SK-MEL-5 (cell line): Measurements from ENCODE around the gene PGAM5. TPM values are rescaled to one million over a fixed set of nuclear protein-coding genes. Genes with fewer than 3 reads are reported as not detected.

Experiments
- DNase-seq: peaks from one replicate; pipeline ENCODE4 v3.0.0-alpha.2; 2016; ENCODE audit warnings: low read depth, low spot score
- in situ Hi-C: cut with HindIII; loops from 2 replicates; pipeline ENCODE4 v1.10.0; 2016; ENCODE audit warnings: low sequenced_read_pairs, high pct_unique_total_duplicates, low pct_unique_long_range_greater_than_20kb
- total RNA-seq: library from RNA; depleted of rRNA; stranded (reverse); fragments of >200 nt; shearing (Covaris generic); gene quantifications from 2 replicates; pipeline ENCODE4 v1.2.3, GENCODE V29; 2014

Gene PGAM5
- total RNA-seq, 1 experiment from 2014 or later, result 46.6 TPM

DNA sequence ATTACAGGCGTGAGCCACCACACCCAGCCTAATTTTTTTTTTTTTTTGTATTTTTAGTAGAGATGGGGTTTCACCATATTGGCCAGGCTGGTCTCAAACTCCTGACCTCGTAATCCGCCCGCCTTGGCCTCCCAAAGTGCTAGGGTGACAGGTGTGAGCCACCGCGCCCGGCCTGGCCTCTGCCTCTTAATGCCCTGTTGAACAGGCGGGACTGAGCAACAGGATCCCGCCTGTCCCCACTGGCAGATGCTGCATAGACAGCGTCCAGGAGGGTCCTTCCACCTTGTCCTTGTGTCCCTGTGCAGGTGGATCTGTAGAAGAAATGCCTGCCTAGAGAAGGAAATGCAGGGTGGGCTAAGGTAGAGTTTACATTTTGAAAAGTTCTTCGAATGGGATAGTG lies 5.7 kb downstream of the PGAM5 start:
- in situ Hi-C loops, result no loop called here

DNA sequence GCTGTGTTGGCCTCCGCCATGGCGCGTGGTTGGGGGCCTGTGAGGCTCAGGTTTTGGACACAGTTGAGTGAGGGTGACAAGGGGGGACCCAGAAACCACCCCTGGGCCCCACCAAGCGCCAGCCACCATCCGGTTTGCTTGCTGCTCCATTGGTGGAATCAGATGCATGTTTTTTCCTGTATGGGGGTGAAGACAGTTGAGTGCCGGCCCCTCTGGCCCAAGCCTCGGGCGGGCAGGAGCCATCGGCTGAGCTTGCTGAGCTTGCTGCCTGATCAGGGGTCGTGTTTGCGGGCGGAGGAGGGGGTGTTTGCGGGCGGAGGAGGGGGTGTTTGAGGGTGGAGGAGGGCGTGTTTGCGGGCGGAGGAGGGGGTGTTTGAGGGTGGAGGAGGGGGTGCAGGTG lies 6.4 kb downstream of the PGAM5 start:
- in situ Hi-C loops, result no loop called here
- DNase-seq, result no peak

More for the DNA sequence above, 5.7 kb downstream of the PGAM5 start:
- DNase-seq, result no peak

DNA sequence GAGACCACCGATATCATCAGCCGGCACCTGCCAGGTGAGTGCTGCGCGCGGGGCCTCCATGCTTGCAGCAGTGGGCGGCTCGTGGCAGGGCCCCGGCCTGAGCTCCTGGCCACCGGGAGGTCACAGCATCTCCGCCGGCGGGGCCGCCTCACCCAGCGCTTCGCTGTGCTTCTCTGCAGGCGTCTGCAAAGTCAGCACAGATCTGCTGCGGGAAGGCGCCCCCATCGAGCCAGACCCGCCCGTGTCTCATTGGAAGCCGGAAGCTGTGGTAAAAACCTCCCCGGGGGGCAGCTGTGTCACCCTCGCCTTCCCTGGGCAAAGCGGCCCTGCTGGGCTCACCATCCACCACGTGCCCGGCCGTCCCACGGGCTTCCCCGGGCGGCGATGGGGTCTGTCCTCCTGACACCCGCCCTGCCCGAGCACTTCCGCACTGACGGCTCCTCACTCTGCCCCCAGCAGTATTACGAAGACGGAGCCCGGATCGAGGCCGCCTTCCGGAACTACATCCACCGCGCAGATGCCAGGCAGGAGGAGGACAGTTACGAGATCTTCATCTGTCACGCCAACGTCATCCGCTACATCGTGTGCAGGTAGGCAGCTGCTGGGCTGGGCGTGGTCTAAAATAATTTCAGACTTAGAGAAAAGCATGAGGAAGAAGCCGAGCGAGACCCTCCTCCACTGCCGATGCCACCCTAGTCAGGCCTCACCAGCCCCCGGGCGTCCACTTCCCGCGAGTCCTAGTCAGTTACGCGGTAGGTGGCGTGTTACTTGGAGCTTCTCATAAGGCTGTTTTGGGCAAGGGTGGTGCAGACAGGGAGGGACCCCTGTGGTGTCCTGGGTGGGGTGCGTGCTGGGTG lies 7.1 kb downstream of the PGAM5 start:
- no peak for DNase-seq
- in situ Hi-C loops, result no loop called here

DNA sequence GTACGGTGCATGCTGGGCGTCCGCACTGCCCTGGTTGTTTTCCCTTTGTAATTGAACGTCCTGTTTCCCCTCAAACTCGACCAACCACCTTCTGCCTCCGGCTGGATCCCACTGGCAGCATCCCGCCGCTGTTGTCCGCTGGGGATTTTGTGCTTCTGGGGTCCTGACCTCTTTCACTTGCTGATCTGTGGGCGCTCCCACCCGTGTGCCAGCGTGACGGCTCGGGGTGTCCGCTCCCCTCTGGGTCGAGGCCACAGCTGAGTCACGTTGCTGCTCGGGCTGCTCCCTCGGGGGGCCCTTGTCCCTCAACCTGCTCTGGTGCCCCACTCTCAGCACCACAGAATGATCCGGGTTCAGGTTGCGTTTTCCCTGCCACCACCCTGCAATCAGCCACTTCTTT lies 8.0 kb downstream of the PGAM5 start:
- in situ Hi-C loops, result no loop called here
- no peak for DNase-seq

DNA sequence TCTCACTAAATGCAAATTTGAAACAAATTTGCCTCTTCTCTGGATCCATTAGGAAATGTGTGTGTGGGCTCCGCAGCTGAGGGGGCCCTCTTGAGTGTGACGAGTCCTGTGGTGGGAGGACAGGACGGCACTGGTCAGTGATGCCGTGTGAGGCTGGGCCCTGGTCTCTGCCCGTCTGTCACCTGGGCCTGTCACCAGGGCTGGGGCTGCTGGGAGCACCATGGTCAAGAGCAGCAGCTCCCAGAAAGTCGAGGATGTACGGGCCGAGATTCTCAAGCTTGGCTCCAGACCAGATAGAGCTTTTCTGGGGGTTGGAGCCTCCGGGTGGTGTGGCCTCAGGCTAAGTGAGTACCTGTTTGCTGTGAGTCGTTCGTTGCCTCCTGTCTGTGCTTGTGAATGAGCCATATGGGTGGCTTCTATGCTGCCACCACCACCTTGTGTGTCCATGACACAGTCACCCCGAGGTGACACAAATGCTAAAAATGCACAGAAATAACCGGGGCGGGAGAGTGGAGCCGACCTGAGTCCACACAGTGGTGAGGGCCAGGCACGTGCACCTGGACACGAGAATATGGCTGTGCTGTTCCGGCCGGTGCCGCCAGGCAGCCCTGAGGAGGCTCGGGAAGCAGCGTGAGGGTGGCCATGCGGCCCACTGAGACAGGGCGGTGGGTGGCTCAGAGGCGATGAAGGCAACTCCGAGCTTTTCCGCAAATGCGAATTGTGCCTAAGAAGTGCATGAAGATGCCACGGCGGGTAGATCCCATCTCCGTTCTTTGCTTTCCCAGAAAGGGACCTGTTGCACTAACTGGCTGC lies 8.7 kb downstream of the PGAM5 start:
- no peak for DNase-seq
- in situ Hi-C loops, result no loop called here

DNA sequence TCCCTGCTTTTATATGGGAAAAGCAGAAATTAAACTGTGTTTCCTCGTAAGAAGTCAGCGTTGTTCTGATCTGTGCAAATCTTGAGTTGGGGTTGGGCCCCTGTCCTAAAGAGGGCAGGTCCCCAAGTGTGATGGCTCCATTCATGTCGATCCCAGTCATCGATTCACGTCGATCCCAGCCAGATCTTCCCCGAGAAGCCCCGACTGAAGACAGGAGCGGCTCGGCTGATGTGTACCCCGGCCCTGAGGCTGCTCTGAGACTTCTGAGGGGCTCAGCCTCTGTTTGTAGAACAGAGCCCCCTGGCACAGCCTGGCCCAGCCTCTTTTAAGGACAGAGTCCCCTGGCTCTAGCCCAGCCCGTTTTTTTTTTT lies 9.3 kb downstream of the PGAM5 start:
- in situ Hi-C loops, result no loop called here

DNA sequence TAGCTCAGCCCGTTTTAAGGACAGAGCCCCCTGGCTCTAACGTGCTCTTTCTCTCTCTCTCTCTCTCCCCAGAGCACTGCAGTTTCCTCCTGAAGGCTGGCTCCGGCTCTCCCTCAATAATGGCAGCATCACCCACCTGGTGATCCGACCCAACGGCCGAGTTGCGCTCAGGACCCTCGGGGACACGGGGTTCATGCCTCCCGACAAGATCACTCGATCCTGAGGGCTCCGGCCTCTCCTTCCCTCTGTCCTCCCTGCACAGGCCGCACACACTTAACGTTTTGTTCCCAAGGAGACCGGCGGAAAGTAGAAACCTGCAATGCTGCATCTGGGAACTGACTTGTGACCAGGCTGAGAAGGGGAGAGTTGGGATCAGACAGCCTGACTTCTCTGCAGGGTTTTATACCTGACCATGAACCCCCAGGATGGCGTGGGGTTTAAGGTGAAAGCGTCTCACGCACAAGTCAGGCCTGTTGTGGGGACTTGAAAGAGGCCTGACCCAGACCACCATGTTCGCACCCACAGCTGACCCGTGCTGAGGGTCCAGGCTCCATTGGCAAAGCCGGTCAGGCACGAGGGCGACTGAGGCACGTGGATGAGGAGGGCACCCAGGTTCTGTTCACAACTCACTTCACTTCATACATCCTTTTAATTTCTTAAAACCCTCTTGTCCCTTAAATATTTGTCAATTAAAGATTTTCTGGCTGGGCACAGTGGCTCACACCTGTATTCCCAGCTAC lies 10.1 kb downstream of the PGAM5 start:
- in situ Hi-C loops, result no loop called here
- no peak for DNase-seq

More for the DNA sequence above, 9.3 kb downstream of the PGAM5 start:
- DNase-seq, result no peak

DNA sequence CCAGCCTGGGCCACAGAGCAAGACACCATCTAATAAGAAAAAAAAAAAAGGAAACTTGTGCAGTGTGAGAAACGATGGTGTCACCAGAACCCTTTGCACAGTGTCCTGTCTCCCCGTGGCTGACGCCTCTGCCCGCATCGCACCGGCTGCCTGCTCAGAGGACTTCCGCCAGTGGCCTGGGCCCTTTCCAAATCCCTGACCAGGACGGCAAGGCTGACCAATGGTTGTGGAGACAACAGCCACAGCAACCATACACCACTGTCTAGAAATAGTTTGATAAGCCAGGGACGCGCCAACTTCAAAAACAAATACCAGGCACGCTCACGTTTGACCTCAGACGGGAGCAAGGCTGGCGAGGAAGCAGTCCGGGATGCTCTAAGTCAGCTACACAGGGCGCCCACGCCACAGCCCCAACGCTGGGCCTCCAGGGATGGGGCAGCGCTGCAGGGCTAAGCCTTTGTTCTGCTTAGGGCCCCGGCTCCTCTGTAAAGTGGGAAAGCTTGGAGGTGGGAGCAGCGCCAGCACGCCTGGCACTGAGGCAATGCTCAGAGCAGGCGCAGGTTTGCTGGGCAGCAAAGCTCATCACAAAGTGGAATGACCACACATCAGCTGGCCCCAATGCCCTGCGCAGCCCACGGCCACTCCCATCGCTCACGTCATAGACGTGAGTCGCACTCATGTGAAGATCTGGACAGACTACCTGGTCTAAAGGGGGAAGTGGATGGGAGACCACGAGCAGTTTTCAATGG lies 12.5 kb downstream of the PGAM5 start:
- DNase-seq, result no peak
- in situ Hi-C loops, result no loop called here

DNA sequence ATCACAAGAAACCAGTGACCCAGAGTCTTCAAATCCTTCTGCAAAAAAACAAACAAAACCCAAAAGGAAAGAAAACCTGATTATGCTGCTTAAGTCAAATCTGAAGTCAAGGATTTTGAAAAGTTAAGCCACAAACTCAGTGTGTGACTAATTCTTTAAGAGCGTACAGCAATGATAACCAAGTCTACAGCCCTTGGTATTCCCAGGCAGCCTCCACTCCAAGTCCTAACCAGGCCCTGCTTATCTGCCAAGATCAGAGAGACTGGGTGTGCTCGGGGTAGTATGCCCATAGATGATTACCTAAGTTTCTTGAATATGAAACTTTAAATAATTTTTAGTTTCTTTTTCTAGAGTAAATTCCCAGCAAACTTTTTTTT lies 13.1 kb downstream of the PGAM5 start:
- no peak for DNase-seq

DNA sequence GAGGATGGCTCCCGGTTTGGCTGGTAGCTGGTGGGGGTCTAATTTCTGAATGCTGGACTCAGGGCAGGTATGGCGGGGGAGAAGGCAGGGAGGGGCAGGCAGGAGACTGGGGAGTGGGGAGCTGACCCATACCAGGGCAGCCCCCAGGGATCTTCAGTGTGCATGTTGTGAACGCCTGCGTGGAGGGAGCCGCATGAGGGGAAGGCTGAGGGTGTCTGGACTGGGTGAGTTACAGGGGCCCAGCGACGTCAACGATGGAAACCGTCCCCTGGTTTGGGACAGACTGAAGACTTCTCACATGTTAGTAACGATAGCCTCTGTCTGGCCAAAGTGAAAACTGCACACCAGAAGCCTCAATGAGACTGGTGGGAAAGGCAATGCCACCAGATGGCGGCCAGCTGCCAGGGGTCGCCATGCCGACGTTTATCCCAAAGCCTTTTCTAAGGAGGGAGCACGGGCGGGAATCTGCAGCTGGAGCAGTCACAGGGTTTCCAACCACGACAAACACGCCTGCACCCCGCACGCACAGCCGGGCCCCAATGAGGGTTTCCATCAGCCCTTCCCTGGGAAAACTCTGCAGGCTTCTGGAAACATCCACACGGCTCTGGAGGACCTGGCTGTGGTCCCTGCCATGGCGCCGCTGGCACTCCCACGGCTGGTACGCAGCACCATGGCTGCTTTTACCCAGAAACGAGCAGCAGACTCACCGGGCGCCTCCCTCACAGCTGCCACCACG lies 14.0 kb downstream of the PGAM5 start:
- in situ Hi-C loops, result no loop called here
- no peak for DNase-seq

More for the DNA sequence above, 13.1 kb downstream of the PGAM5 start:
- in situ Hi-C loops, result no loop called here

DNA sequence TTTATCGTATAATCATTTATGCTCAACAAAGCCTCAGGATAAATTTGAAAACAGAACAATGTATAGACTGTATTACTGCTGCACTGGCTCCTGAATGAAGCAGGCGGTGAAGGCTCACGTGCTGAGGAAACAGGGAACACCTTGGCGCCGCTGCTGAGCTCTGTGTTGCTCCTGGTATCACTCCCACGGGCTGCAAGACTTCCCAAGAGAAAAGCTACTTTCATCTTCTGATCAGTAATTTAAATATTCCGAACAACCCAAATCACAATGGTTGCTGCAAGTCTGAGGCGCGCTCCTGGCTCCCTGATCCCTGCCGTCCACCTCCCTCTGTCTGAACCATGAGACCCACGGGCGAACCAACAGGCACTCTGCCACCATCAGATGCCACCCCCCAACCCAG lies 15.7 kb downstream of the PGAM5 start:
- in situ Hi-C loops, result no loop called here
- no peak for DNase-seq

DNA sequence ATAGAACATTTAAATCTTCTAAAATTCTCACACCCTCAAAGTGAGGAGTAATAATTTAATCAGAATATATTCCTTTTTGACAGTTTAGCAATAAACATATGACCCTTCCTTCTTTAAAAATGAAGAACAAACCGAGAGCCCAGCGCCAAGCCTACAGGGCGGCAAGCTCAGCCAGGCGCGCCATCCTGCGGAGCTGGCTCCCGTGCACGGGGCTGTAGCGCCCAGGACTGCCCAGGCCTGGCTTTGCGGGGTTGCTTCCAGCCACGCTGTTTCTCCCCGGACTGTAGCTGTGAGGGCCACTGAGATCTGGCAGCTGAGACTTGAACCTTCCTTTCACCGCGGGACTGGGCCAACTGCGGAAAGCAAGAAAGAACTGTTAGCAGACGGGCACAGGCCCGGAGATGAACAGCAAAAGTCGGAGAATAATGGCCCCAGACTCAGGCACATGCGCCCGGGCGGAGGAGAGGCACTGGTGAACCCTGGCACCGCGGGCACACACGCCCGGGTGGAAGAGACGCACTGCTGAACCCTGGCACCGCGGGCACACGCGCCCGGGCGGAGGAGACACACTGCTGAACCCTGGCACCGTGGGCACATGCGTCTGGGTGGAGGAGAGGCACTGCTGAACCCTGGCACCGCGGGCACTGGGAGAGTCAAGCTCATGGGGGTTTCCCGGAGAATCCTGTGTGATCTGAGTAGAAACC lies 16.6 kb downstream of the PGAM5 start:
- in situ Hi-C loops, result no loop called here
- no peak for DNase-seq

DNA sequence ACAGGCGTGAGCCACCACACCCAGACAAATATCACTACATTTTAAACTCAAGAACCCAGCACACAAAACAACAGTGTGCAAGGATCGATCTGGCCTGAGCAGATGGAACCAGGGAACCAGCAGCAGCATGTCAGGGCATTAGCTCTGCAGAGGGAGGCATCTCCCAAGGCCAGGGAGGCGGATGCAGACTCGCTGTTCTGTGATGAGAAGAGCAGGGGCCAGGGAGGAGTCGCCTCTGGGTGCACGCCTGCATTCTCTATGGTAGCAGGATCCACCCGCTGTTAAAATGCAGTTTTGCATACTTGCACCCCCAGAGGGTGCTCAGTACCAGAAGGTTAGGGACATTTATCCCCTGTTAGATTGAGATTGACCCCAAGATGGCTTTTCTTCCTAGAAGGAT lies 17.9 kb downstream of the PGAM5 start:
- no peak for DNase-seq
- in situ Hi-C loops, result no loop called here

DNA sequence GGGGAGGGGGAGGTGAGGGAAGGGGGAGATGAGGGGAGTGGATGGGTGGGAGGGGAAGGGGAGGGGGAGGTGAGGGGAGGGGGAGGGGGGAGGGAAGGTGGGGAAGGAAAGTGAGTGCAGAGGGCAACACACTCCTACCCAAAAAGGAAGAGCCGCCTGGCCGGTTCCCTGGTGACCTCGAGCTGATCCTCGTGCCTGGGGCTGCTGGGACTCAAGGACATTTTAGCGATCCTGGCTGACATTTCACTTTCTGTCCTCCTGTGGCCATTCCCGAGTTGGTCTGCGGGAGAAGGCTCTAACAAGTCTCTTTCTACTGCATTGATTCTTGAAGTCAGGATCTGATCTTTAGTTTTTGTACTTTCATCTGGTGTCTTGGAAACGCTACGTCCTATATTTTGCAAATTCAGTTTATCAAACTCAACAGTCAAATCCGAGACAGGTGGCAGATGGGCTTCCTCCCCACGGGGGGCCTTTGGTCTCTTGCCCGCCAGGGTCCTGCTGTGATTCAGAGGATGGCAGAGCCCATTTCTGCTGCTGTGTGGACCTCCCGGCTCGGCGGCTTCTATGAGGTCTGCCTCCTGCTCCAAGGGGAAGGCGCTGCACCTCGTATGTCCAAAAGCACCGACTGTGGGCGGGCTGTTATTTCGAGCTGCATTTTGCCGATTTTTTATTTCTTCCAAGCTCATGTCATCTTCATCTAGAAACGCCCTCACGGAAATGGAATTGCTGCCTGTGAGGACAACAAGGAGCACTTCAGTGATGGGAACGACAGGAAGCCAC lies 19.1 kb downstream of the PGAM5 start:
- peak; percentile 13 for DNase-seq
- in situ Hi-C loops, result no loop called here

DNA sequence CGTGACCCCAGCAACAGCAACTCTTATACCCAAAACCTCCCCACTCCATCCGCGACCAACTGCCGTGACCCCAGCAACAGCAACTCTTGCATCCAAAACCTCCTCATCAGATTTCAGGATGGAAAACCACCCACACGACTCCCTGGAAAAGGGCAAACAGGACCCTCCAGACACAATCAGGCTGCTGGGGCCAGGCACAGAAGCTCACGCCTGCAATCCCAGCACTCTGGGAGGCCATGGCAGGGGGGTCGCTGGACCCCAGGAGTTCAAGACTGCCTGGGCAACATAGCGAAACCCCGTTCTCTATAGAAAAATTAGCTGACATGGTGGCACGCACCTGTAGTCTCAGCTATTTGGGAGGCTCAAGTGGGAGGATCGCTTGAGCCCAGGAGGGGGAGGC lies 19.7 kb downstream of the PGAM5 start:
- in situ Hi-C loops, result no loop called here
- no peak for DNase-seq

DNA sequence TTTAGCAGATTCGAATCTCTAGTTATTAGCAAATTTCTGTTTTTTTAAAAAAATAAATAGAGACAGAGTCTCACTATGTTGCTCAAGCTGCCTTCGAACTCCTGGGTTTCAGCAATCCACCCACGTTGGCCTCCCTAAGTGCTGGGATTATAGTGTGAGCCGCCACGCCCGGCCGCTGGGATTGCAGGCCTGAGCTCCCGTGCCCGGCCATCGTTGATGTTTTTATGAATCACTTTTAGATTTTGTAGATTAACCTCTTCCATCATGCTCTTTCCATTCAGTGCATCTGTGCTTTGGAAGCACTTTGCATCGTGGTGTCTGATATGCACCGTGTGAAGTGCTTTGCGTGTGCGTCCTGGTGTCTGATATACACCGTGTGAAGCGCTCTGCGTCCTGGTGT lies 20.9 kb downstream of the PGAM5 start:
- no peak for DNase-seq

More for the DNA sequence above, 20.9 kb downstream of the PGAM5 start:
- in situ Hi-C loops, result no loop called here
